Astrocyte (in vitro differentiated cells and primary cell): ENCODE data around the gene LYSMD2. TPM values are rescaled to one million over a fixed set of nuclear protein-coding genes. Genes with fewer than 3 reads are reported as not detected.

ENCODE experiments used
- DNase-seq: peaks from one replicate; pipeline ENCODE4 v3.0.0-alpha.2; 2010; ENCODE audit warnings: low read depth
- FAIRE-seq: peaks from 2 replicates; lab custom pipeline; 2011; peaks lifted over from hg19 to GRCh38; lab: Jason Lieb, UNC
- H2AFZ ChIP-seq: 2 replicates; pipeline ENCODE4 v1.6.0; 2012; ENCODE audit warnings: low read depth, low read length, inconsistent platforms
- H3K27ac ChIP-seq: 2 replicates; pipeline ENCODE4 v1.5.1; 2011; ENCODE audit warnings: low read depth, low read length, inconsistent platforms
- H3K27me3 ChIP-seq: 2 replicates; pipeline ENCODE4 v1.6.0; 2011; ENCODE audit warnings: low read length, inconsistent platforms; ENCODE audit not compliant: insufficient read depth
- H3K36me3 ChIP-seq: 2 replicates; pipeline ENCODE4 v1.5.1; 2011; ENCODE audit warnings: low read length, inconsistent platforms; ENCODE audit not compliant: insufficient read depth
- H3K4me1 ChIP-seq: 2 replicates; pipeline ENCODE4 v1.5.1; 2011; ENCODE audit warnings: low read length, inconsistent platforms; ENCODE audit not compliant: insufficient read depth
- H3K4me2 ChIP-seq: 2 replicates; pipeline ENCODE4 v1.6.0; 2012; ENCODE audit warnings: low read length, inconsistent platforms
- H3K4me3 ChIP-seq: 2 replicates; pipeline ENCODE4 v1.5.1; 2011; ENCODE audit warnings: low read depth, mild to moderate bottlenecking, low read length, inconsistent platforms; ENCODE audit not compliant: insufficient read depth
- H3K79me2 ChIP-seq: 2 replicates; pipeline ENCODE4 v1.6.0; 2012; ENCODE audit warnings: mild to moderate bottlenecking, low read length, inconsistent platforms; ENCODE audit not compliant: insufficient read depth
- H3K9ac ChIP-seq: 2 replicates; pipeline ENCODE4 v1.6.0; 2012; ENCODE audit warnings: mild to moderate bottlenecking, low read length, inconsistent platforms
- H3K9me3 ChIP-seq: 2 replicates; pipeline ENCODE4 v1.5.1; 2012; ENCODE audit warnings: low read depth, mild to moderate bottlenecking, low read length, inconsistent platforms; ENCODE audit not compliant: insufficient read depth
- H4K20me1 ChIP-seq: 2 replicates; pipeline ENCODE4 v1.6.0; 2012; ENCODE audit warnings: low read length, inconsistent platforms; ENCODE audit not compliant: insufficient read depth
- H3K27ac Mint-ChIP-seq: one replicate; pipeline ENCODE4 v1.8.0; 2021; ENCODE audit warnings: mild to moderate bottlenecking, mixed read lengths; ENCODE audit not compliant: unreplicated experiment
- H3K27me3 Mint-ChIP-seq: one replicate; pipeline ENCODE4 v1.8.0; 2021; ENCODE audit warnings: low read depth, mixed read lengths; ENCODE audit not compliant: unreplicated experiment
- H3K36me3 Mint-ChIP-seq: one replicate; pipeline ENCODE4 v1.8.0; 2021; ENCODE audit warnings: low read depth, mixed read lengths; ENCODE audit not compliant: unreplicated experiment
- H3K4me1 Mint-ChIP-seq: one replicate; pipeline ENCODE4 v1.8.0; 2021; ENCODE audit warnings: low read depth, mixed read lengths; ENCODE audit not compliant: unreplicated experiment
- H3K4me3 Mint-ChIP-seq: one replicate; pipeline ENCODE4 v1.8.0; 2021; ENCODE audit warnings: mild to moderate bottlenecking, moderate library complexity, mixed read lengths; ENCODE audit not compliant: unreplicated experiment
- H3K9me3 Mint-ChIP-seq: one replicate; pipeline ENCODE4 v1.8.0; 2021; ENCODE audit warnings: mild to moderate bottlenecking, mixed read lengths; ENCODE audit not compliant: unreplicated experiment
- CTCF ChIP-seq: IDR thresholded peaks from 2 replicates; pipeline ENCODE4 v1.5.1; 2011; ENCODE audit warnings: low read depth, mild to moderate bottlenecking, inconsistent platforms, low read length, moderate library complexity; ENCODE audit not compliant: insufficient read depth
- EZH2 ChIP-seq: IDR thresholded peaks from 2 replicates; pipeline ENCODE4 v1.6.1; 2012; ENCODE audit warnings: mild to moderate bottlenecking, low read length, inconsistent platforms; ENCODE audit not compliant: insufficient read depth
- total RNA-seq: library from RNA; stranded (reverse); gene quantifications from 2 replicates; pipeline ENCODE4 v1.2.1, GENCODE V29; 2021

LYSMD2 gene
- total RNA-seq, 1 donor from 2014 or later = 3.4 TPM

- peaks cover 1% of the 10 kb centered on the region for H3K36me3 Mint-ChIP-seq
- no peak overlapping the region for H2AFZ ChIP-seq
- peaks cover 5% of the 10 kb centered on the region for H3K27me3 ChIP-seq
- no peaks in the 10 kb centered on the region for H3K36me3 ChIP-seq
- no peaks in the 10 kb centered on the region for H3K4me1 Mint-ChIP-seq
- H3K79me2 ChIP-seq = no peaks in the 10 kb centered on the region
- no peaks in the 10 kb centered on the region for H3K9me3 Mint-ChIP-seq
- no peak for TF ChIP-seq CTCF
- no peak for TF ChIP-seq EZH2
- FAIRE-seq (no peak), DNase-seq (no peak)
- no peak overlapping the region for H3K4me3 Mint-ChIP-seq
- H3K4me2 ChIP-seq = no peak overlapping the region
- no peaks in the 10 kb centered on the region for H3K27me3 Mint-ChIP-seq
- no peaks in the 10 kb centered on the region for H3K9me3 ChIP-seq
- no peaks in the 10 kb centered on the region for H3K4me1 ChIP-seq
- H3K27ac Mint-ChIP-seq = no peak overlapping the region
- no peaks in the 10 kb centered on the region for H4K20me1 ChIP-seq
- no peak overlapping the region for H3K4me3 ChIP-seq
- no peak overlapping the region for H3K27ac ChIP-seq
- H3K9ac ChIP-seq = no peak overlapping the region
Measured at GRCh38 chr15:51699373-51699772, 38.1 kb downstream of the LYSMD2 start.

DNA sequence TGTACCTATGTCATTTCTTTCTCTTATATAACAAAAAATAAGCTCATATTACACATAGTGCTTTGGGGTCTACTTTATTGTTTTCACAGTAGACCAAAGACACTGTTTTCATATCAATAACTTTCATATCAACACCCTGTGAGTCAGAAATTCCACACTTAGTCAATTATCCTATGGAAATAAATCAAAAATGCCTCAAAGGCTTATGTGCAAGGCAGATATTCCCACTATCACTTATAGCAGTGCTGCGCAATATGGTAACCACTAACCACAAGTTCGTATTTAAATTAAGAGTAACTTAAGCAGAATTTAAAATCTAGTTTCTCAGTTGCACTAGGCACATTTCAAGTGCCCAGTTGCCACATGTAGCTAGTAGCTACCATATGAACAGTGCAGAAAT lies 40.3 kb downstream of the LYSMD2 start:
- Histone ChIP-seq H3K9ac (no peak overlapping the region), H3K4me2 (no peak overlapping the region), H2AFZ (no peak overlapping the region), H3K9me3 (no peaks in the 10 kb centered on the region), H3K4me3 (no peak overlapping the region), H4K20me1 (no peaks in the 10 kb centered on the region), H3K36me3 (no peaks in the 10 kb centered on the region), H3K4me1 (no peaks in the 10 kb centered on the region), H3K27ac (no peak overlapping the region), H3K79me2 (no peaks in the 10 kb centered on the region), H3K27me3 (peaks cover 7% of the 10 kb centered on the region)
- TF ChIP-seq EZH2 = no peak
- no peak for TF ChIP-seq CTCF
- Mint-ChIP-seq H3K36me3 (peaks cover 1% of the 10 kb centered on the region), H3K4me1 (no peaks in the 10 kb centered on the region), H3K4me3 (no peak overlapping the region), H3K27ac (no peak overlapping the region), H3K9me3 (peaks cover 1% of the 10 kb centered on the region), H3K27me3 (no peaks in the 10 kb centered on the region)
- FAIRE-seq (no peak), DNase-seq (no peak)

GRCh38 chr15:51696566-51696965 lies 40.9 kb downstream of the LYSMD2 start:
- H3K27ac ChIP-seq = no peak overlapping the region
- no peaks in the 10 kb centered on the region for H4K20me1 ChIP-seq
- peaks cover 11% of the 10 kb centered on the region for H3K27me3 ChIP-seq
- Mint-ChIP-seq H3K4me1 (no peaks in the 10 kb centered on the region), H3K4me3 (no peak overlapping the region), H3K36me3 (peaks cover 1% of the 10 kb centered on the region), H3K27me3 (no peaks in the 10 kb centered on the region), H3K27ac (no peak overlapping the region), H3K9me3 (peaks cover 1% of the 10 kb centered on the region)
- H3K36me3 ChIP-seq = no peaks in the 10 kb centered on the region
- no peaks in the 10 kb centered on the region for H3K79me2 ChIP-seq
- no peak overlapping the region for H3K9ac ChIP-seq
- no peak for DNase-seq
- no peaks in the 10 kb centered on the region for H3K4me1 ChIP-seq
- H2AFZ ChIP-seq = no peak overlapping the region
- no peak overlapping the region for H3K4me2 ChIP-seq
- H3K4me3 ChIP-seq = no peak overlapping the region
- no peak for TF ChIP-seq EZH2
- no peak for TF ChIP-seq CTCF
- no peaks in the 10 kb centered on the region for H3K9me3 ChIP-seq
- no peak for FAIRE-seq
